ENCODE results near the gene ARHGAP44. TPM values are rescaled to one million over a fixed set of nuclear protein-coding genes. Genes with fewer than 3 reads are reported as not detected.

The ARHGAP44 gene
- total and polyA plus RNA-seq, 4 donors: 12.1 to 37.5 (median 20.2) TPM

DNA sequence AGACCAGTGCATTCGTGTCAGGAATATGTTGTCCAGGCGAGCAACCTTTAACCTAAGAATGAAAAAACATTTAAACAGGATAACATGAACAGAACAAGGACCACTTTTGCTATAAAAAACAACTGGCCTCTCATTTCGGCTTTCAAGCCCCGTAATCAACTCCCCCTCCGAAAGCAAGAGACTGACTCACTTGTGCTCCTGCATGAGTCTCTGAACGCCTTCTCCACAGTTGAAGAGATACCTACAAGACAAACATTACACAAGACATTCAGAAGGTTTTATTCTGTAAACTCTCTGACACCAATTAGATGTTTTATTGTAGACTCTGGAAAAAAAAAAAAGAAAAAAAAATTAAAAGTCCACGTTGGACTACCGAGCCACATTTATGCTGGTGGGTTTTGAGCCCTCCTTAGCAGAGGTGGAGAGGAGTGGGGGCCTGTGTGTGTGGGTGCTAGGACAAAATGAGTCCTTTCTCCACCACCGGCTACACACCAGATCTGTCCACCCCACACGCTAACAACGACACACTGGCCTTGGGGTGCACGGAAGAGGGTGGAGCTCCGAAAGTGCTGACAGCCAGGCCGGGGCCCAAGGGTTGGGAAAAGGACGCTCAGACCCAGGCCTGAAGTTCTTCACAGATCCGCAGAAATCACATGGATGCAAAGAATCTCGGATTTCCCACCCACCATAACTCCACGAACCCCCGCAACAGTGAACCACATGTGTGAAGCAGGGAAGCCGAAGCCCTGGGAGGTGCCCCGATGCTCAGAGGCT lies 227.8 kb downstream of the ARHGAP44 start:
- Histone ChIP-seq H3K27ac (ENCODE audit: low read depth in 1 of 2, low read length in 1 of 2) (peak overlapping the region; percentile 91 to 95), H3K27me3 (ENCODE audit: control insufficient read depth in 3 of 3, insufficient read depth in 3 of 3, low read length in 2 of 3) (no peaks in the 10 kb centered on the region), H3K4me3 (peak overlapping the region; percentile 98), H3K9me3 (ENCODE audit: control insufficient read depth in 4 of 4, insufficient read depth in 3 of 4, low read length in 3 of 4) (no peaks in the 10 kb centered on the region), H3K4me1 (ENCODE audit: control insufficient read depth in 5 of 5, insufficient read depth in 5 of 5, low read length in 5 of 5) (peaks cover 0 to 13% (median 4%) of the 10 kb centered on the region in 5 donors), H3K36me3 (ENCODE audit: control insufficient read depth in 4 of 4, insufficient read depth in 4 of 4, low read length in 4 of 4) (peaks cover 20 to 35% (median 22%) of the 10 kb centered on the region in 4 donors), H3K9ac (ENCODE audit: insufficient read depth in 1 of 2, low read length in 2 of 2) (peak overlapping the region; percentile 2 to 57)
- no peak for DNase-seq
- ATAC-seq (ENCODE audit: insufficient read depth, low FRiP score): peak; percentile 39
- WGBS, 2 donors: 19 to 26% methylated on average over 21 of the region's 21 CpGs
- TF ChIP-seq, protein P1, sequence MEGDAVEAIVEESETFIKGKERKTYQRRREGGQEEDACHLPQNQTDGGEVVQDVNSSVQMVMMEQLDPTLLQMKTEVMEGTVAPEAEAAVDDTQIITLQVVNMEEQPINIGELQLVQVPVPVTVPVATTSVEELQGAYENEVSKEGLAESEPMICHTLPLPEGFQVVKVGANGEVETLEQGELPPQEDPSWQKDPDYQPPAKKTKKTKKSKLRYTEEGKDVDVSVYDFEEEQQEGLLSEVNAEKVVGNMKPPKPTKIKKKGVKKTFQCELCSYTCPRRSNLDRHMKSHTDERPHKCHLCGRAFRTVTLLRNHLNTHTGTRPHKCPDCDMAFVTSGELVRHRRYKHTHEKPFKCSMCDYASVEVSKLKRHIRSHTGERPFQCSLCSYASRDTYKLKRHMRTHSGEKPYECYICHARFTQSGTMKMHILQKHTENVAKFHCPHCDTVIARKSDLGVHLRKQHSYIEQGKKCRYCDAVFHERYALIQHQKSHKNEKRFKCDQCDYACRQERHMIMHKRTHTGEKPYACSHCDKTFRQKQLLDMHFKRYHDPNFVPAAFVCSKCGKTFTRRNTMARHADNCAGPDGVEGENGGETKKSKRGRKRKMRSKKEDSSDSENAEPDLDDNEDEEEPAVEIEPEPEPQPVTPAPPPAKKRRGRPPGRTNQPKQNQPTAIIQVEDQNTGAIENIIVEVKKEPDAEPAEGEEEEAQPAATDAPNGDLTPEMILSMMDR (IDR thresholded peaks at IDR 0.05; ENCODE audit: control extremely low read depth, extremely low read depth): no peak

- Histone ChIP-seq H3K36me3 (ENCODE audit: control insufficient read depth in 4 of 4, insufficient read depth in 4 of 4, low read length in 4 of 4) (peaks cover 13 to 28% (median 18%) of the 10 kb centered on the region in 4 donors), H3K9me3 (ENCODE audit: control insufficient read depth in 4 of 4, insufficient read depth in 3 of 4, low read length in 3 of 4) (no peaks in the 10 kb centered on the region), H3K4me1 (ENCODE audit: control insufficient read depth in 5 of 5, insufficient read depth in 5 of 5, low read length in 5 of 5) (peaks cover 0 to 13% (median 4%) of the 10 kb centered on the region in 5 donors), H3K27ac (ENCODE audit: low read depth in 1 of 2, low read length in 1 of 2) (peak within 1 kb of the TSS; percentile 91 to 95), H3K27me3 (ENCODE audit: control insufficient read depth in 3 of 3, insufficient read depth in 3 of 3, low read length in 2 of 3) (no peaks in the 10 kb centered on the region), H3K9ac (ENCODE audit: insufficient read depth in 1 of 2, low read length in 2 of 2) (peak within 1 kb of the TSS; percentile 60 to 71), H3K4me3 (peak within 1 kb of the TSS; percentile 98)
- peak; percentile 100 for ATAC-seq (ENCODE audit: insufficient read depth, low FRiP score)
- WGBS, 2 donors: 0% methylated on average over 79 of the region's 79 CpGs
- DNase-seq: peak; percentile 98 to 99 (median 99)
- TF ChIP-seq, protein P1 (IDR thresholded peaks at IDR 0.05; ENCODE audit: control extremely low read depth, extremely low read depth): no peak
Observed at GRCh38 chr17:13017655-13018459, 228.6 kb downstream of the ARHGAP44 start, which contains the start of gene ELAC2. Gene ELAC2 (minus strand): TSS chr17:13018027. CDS start chr17:13017947, 80 bp downstream.

DNA sequence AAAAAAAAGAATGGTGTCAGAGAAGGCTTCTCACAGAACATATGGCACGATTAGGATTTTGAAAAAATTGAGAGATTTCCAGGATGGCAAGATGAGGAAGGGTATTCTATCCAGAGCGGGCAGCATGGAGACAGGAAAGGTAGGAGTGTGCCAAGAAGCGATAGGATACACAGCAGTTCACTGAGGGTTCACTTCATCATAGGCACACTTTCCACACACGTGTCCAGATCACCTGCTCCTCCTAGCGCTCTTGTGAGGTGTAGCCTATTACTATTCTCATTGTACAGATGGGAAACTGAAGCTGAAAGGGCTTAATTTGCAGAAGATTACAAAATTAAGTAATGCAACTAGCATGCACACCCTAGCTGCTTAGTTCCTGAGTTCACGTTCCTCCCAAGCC lies 234.7 kb downstream of the ARHGAP44 start:
- ATAC-seq (ENCODE audit: insufficient read depth, low FRiP score): no peak

More for the DNA sequence above, 234.7 kb downstream of the ARHGAP44 start:
- H3K4me3 ChIP-seq: no peak overlapping the region
- H3K27me3 ChIP-seq (ENCODE audit: control insufficient read depth in 3 of 3, insufficient read depth in 3 of 3, low read length in 2 of 3): no peaks in the 10 kb centered on the region
- no peak overlapping the region for H3K9ac ChIP-seq (ENCODE audit: insufficient read depth in 1 of 2, low read length in 2 of 2)
- DNase-seq: no peak
- WGBS, 2 donors: 66 to 69% methylated on average over 6 of the region's 6 CpGs
- TF ChIP-seq, protein P1 (IDR thresholded peaks at IDR 0.05; ENCODE audit: control extremely low read depth, extremely low read depth): no peak
- H3K4me1 ChIP-seq (ENCODE audit: control insufficient read depth in 5 of 5, insufficient read depth in 5 of 5, low read length in 5 of 5): peaks cover 0 to 3% (median 0%) of the 10 kb centered on the region in 5 donors
- no peaks in the 10 kb centered on the region for H3K9me3 ChIP-seq (ENCODE audit: control insufficient read depth in 4 of 4, insufficient read depth in 3 of 4, low read length in 3 of 4)
- no peak overlapping the region for H3K27ac ChIP-seq (ENCODE audit: low read depth in 1 of 2, low read length in 1 of 2)
- H3K36me3 ChIP-seq (ENCODE audit: control insufficient read depth in 4 of 4, insufficient read depth in 4 of 4, low read length in 4 of 4): no peaks in the 10 kb centered on the region
